H9 (cell line): ENCODE results near the gene SEPTIN12. TPM values are rescaled to one million over a fixed set of nuclear protein-coding genes. Genes with fewer than 3 reads are reported as not detected.

Source experiments
- DNase-seq: peaks from one replicate; pipeline ENCODE4 v3.0.0-alpha.2; 2017
- H2AFZ ChIP-seq: one replicate; pipeline ENCODE4 v1.6.1; 2013; ENCODE audit warnings: mild to moderate bottlenecking, low read length, control low read depth, moderate library complexity
- H2AK5ac ChIP-seq: 2 replicates; pipeline ENCODE4 v1.6.1; 2013; ENCODE audit warnings: low read length, control low read depth, mixed read lengths; ENCODE audit not compliant: insufficient read length
- H2BK120ac ChIP-seq: one replicate; pipeline ENCODE4 v1.6.1; 2013; ENCODE audit warnings: low read depth, mild to moderate bottlenecking, low read length, control low read depth, inconsistent platforms; ENCODE audit not compliant: poor library complexity, severe bottlenecking
- H2BK12ac ChIP-seq: 2 replicates; pipeline ENCODE4 v1.6.1; 2013; ENCODE audit warnings: low read length, control low read depth, mixed read lengths, low read depth; ENCODE audit not compliant: insufficient read length
- H2BK15ac ChIP-seq: 2 replicates; pipeline ENCODE4 v1.6.1; 2013; ENCODE audit warnings: low read depth, low read length, control low read depth
- H2BK20ac ChIP-seq: one replicate; pipeline ENCODE4 v1.6.1; 2013; ENCODE audit warnings: low read depth, mild to moderate bottlenecking, low read length, control low read depth, inconsistent platforms; ENCODE audit not compliant: poor library complexity, severe bottlenecking
- H2BK5ac ChIP-seq: 2 replicates; pipeline ENCODE4 v1.6.1; 2013; ENCODE audit warnings: low read length, control low read depth, mixed read lengths; ENCODE audit not compliant: insufficient read length
- H3K14ac ChIP-seq: 2 replicates; pipeline ENCODE4 v1.6.1; 2013; ENCODE audit warnings: low read length, control low read depth; ENCODE audit not compliant: insufficient read depth
- H3K18ac ChIP-seq: 2 replicates; pipeline ENCODE4 v1.6.1; 2013; ENCODE audit warnings: low read depth, mild to moderate bottlenecking, mixed read lengths, low read length, control low read depth; ENCODE audit not compliant: insufficient read length
- H3K23ac ChIP-seq: 2 replicates; pipeline ENCODE4 v1.6.1; 2013; ENCODE audit warnings: low read length, control low read depth, mixed read lengths, low read depth; ENCODE audit not compliant: insufficient read length
- H3K23me2 ChIP-seq: 2 replicates; pipeline ENCODE4 v1.6.1; 2013; ENCODE audit warnings: low read depth, mild to moderate bottlenecking, mixed read lengths, low read length, control low read depth; ENCODE audit not compliant: insufficient read length, poor library complexity, severe bottlenecking
- H3K27ac ChIP-seq: 2 replicates; pipeline ENCODE4 v1.5.1; 2013; ENCODE audit warnings: low read length, control low read depth, mixed read lengths, low read depth; ENCODE audit not compliant: insufficient read length
- H3K27me3 ChIP-seq: 2 replicates; pipeline ENCODE4 v1.6.1; 2013; ENCODE audit warnings: low read length, control low read depth, inconsistent platforms; ENCODE audit not compliant: insufficient read depth
- H3K4ac ChIP-seq: 2 replicates; pipeline ENCODE4 v1.6.1; 2013; ENCODE audit warnings: low read depth, mild to moderate bottlenecking, control low read depth, inconsistent platforms, low read length, moderate library complexity
- H3K4me1 ChIP-seq: 2 replicates; pipeline ENCODE4 v1.6.1; 2013; ENCODE audit warnings: low read length, control low read depth, inconsistent platforms; ENCODE audit not compliant: insufficient read depth
- H3K4me2 ChIP-seq: 2 replicates; pipeline ENCODE4 v1.6.1; 2013; ENCODE audit warnings: low read length, control low read depth, mixed read lengths; ENCODE audit not compliant: insufficient read length, insufficient read depth
- H3K56ac ChIP-seq: 2 replicates; pipeline ENCODE4 v1.6.1; 2013; ENCODE audit warnings: low read depth, mild to moderate bottlenecking, mixed read lengths, low read length, control low read depth; ENCODE audit not compliant: insufficient read length
- H3K79me1 ChIP-seq: 2 replicates; pipeline ENCODE4 v1.6.1; 2013; ENCODE audit warnings: low read depth, mild to moderate bottlenecking, moderate library complexity, low read length, control low read depth, inconsistent platforms; ENCODE audit not compliant: insufficient read depth, poor library complexity, severe bottlenecking
- H3K79me2 ChIP-seq: 2 replicates; pipeline ENCODE4 v1.6.1; 2013; ENCODE audit warnings: low read length, control low read depth, inconsistent platforms; ENCODE audit not compliant: insufficient read depth
- H3K9ac ChIP-seq: 2 replicates; pipeline ENCODE4 v1.6.1; 2013; ENCODE audit warnings: low read length, control low read depth, mixed read lengths; ENCODE audit not compliant: insufficient read length; ENCODE audit errors: extremely low read depth
- H3K9me3 ChIP-seq: one replicate; pipeline ENCODE4 v1.6.1; 2013; ENCODE audit warnings: low read depth, low read length, inconsistent platforms; ENCODE audit not compliant: control insufficient read depth
- H3T11ph ChIP-seq: one replicate; pipeline ENCODE4 v1.6.1; 2013; ENCODE audit warnings: mild to moderate bottlenecking, low read length, control low read depth, inconsistent platforms
- H4K20me1 ChIP-seq: one replicate; pipeline ENCODE4 v1.6.1; 2013; ENCODE audit not compliant: control insufficient read depth, insufficient read length, insufficient read depth
- H4K5ac ChIP-seq: 2 replicates; pipeline ENCODE4 v1.6.1; 2013; ENCODE audit warnings: low read depth, mild to moderate bottlenecking, mixed read lengths, low read length, control low read depth; ENCODE audit not compliant: insufficient read length
- H4K8ac ChIP-seq: replicated peaks from 2 replicates; pipeline ENCODE4 v1.6.1; 2013; ENCODE audit warnings: low read length, control low read depth, mixed read lengths, low read depth; ENCODE audit not compliant: insufficient read length
- H4K91ac ChIP-seq: 2 replicates; pipeline ENCODE4 v1.6.1; 2013; ENCODE audit warnings: low read depth, mild to moderate bottlenecking, moderate library complexity, mixed read lengths, low read length, control low read depth; ENCODE audit not compliant: insufficient read length
- H3K27ac Mint-ChIP-seq, 3 experiments: 2 replicates in 2 of 3; 3 replicates in 1 of 3; pipeline ENCODE4 v1.8.0; 2020 to 2021; ENCODE audit warnings: mixed read lengths in 3 of 3, mild to moderate bottlenecking in 1 of 3, moderate library complexity in 1 of 3
- H3K27me3 Mint-ChIP-seq: 2 replicates; pipeline ENCODE4 v1.8.0; 2021; ENCODE audit warnings: low read depth, mild to moderate bottlenecking, moderate library complexity, mixed read lengths
- H3K36me3 Mint-ChIP-seq, 3 experiments: 2 replicates in 2 of 3; 3 replicates in 1 of 3; pipeline ENCODE4 v1.8.0; 2020 to 2021; ENCODE audit warnings: low read depth in 3 of 3, mixed read lengths in 3 of 3; ENCODE audit not compliant: insufficient read depth in 1 of 3
- H3K4me1 Mint-ChIP-seq, 2 experiments: 2 replicates each; pipeline ENCODE4 v1.8.0; 2020; ENCODE audit warnings: mixed read lengths in 2 of 2
- H3K4me3 Mint-ChIP-seq, 2 experiments: 2 replicates in 1 of 2; 3 replicates in 1 of 2; pipeline ENCODE4 v1.8.0; 2020 to 2021; ENCODE audit warnings: mild to moderate bottlenecking in 2 of 2, mixed read lengths in 2 of 2, moderate library complexity in 1 of 2
- H3K9me3 Mint-ChIP-seq, 2 experiments: 2 replicates in 1 of 2; 3 replicates in 1 of 2; pipeline ENCODE4 v1.8.0; 2020; ENCODE audit warnings: mild to moderate bottlenecking in 2 of 2, mixed read lengths in 2 of 2, moderate library complexity in 1 of 2
- WGBS: extraction: QIAGEN DNeasy Blood & Tissue Kit; methylation state at CpG from one replicate; pipeline ENCODE4 v1.1.7; 2013; ENCODE audit warnings: missing lambda C conversion rate, low lambda C conversion rate, mixed read lengths; ENCODE audit not compliant: insufficient read length; ENCODE audit errors: extremely low coverage; 5-methylcytosine and 5-hydroxymethylcytosine counted together
- total RNA-seq: library from RNA; stranded (reverse); gene quantifications from 2 replicates; pipeline ENCODE4 v1.2.1, GENCODE V29; 2021
- TF ChIP-seq, protein P1 (sequence below): fragments of 200-600 bp; sonication (generic); conservative IDR thresholded peaks from 3 replicates; pipeline ENCODE4 v1.8.0; 2021; ENCODE audit warnings: antibody characterized with exemption, mild to moderate bottlenecking

SEPTIN12 gene
- total RNA-seq, 1 experiment from 2014 or later = 0.48 TPM

DNA sequence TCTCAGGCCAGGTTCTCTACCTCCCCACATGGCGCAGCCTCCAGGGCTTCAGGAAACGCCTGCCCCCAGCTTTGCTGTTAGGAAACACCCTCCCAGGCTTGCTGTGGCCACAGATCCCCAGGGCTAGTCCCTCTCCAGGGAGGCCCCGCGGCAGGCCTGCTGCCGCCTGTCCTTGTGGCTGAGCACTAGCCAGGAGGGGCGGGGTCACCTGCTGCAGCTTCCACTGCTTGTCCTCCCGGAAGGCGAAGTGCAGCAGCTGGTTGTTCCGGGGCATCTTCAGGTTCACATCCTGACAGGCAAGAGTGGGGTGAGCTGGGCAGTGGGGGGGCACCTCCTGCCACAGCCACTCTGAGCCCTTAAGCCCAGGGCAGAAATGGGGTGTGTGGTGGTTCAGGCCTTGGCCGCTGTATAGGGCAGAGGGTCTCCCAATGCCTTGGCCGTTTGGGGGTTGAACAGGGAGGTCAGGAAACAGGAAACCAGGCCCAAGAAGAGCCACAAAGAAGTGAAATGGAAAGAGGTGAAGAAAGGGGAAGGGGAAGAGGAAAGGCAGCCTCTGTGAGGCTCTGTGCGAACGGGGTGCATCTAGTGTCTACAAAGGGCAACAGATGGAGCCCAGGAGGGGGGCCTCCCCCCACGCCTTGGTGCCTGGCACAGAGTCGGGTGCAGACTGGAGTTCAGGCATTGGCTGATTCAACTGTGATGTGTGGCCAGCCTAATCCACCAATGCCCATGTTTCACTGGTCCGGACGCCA, 12.3 kb upstream of the SEPTIN12 start:
- no CpG with 5 or more reads among the region's 17 CpGs for WGBS
- Histone ChIP-seq H3K18ac (no peak overlapping the region), H3K4me2 (no peak overlapping the region), H2BK120ac (no peak overlapping the region), H3K14ac (no peak overlapping the region), H3T11ph (no peak overlapping the region), H2BK5ac (no peak overlapping the region), H3K23me2 (peaks cover 7% of the 10 kb centered on the region), H2BK20ac (no peak overlapping the region), H4K8ac (no peak overlapping the region), H4K91ac (no peak overlapping the region), H3K56ac (no peak overlapping the region), H3K79me1 (no peaks in the 10 kb centered on the region), H3K4ac (no peak overlapping the region), H4K20me1 (no peaks in the 10 kb centered on the region), H4K5ac (no peak overlapping the region), H2BK12ac (no peak overlapping the region), H3K9ac (no peak overlapping the region), H3K79me2 (no peaks in the 10 kb centered on the region), H2AFZ (no peak overlapping the region), H3K27ac (no peak overlapping the region), H3K9me3 (no peaks in the 10 kb centered on the region), H3K27me3 (no peaks in the 10 kb centered on the region), H3K23ac (no peak overlapping the region), H3K4me1 (no peaks in the 10 kb centered on the region), H2BK15ac (no peak overlapping the region), H2AK5ac (no peak overlapping the region)
- H3K27ac Mint-ChIP-seq = peak overlapping the region in 1 of 3 experiments; percentile 6; a peak in 1 of 7 replicates
- peaks cover 8 to 34% (median 28%) of the 10 kb centered on the region in 3 experiments for H3K36me3 Mint-ChIP-seq
- H3K4me1 Mint-ChIP-seq = peaks cover 17 to 31% of the 10 kb centered on the region in 2 experiments
- TF ChIP-seq, protein P1, sequence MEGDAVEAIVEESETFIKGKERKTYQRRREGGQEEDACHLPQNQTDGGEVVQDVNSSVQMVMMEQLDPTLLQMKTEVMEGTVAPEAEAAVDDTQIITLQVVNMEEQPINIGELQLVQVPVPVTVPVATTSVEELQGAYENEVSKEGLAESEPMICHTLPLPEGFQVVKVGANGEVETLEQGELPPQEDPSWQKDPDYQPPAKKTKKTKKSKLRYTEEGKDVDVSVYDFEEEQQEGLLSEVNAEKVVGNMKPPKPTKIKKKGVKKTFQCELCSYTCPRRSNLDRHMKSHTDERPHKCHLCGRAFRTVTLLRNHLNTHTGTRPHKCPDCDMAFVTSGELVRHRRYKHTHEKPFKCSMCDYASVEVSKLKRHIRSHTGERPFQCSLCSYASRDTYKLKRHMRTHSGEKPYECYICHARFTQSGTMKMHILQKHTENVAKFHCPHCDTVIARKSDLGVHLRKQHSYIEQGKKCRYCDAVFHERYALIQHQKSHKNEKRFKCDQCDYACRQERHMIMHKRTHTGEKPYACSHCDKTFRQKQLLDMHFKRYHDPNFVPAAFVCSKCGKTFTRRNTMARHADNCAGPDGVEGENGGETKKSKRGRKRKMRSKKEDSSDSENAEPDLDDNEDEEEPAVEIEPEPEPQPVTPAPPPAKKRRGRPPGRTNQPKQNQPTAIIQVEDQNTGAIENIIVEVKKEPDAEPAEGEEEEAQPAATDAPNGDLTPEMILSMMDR = no peak
- no peaks in the 10 kb centered on the region for H3K9me3 Mint-ChIP-seq
- H3K4me3 Mint-ChIP-seq = peak overlapping the region; percentile 76 to 85
- DNase-seq = no peak
- H3K27me3 Mint-ChIP-seq = no peaks in the 10 kb centered on the region; the same call in 1 of the 2 replicates
